Vagina (tissue), 2 donors: ENCODE measurements around the gene TALDO1. TPM values are rescaled to one million over a fixed set of nuclear protein-coding genes. Genes with fewer than 3 reads are reported as not detected.

Experiments
- DNase-seq, 2 donors: peaks; one replicate each; pipeline ENCODE4 v3.0.0-alpha.2; 2017; ENCODE audit errors: extremely low spot score in 2 of 2
- H3K27ac ChIP-seq: fragments of 200-600 bp; sonication (generic); one replicate; pipeline ENCODE4 v1.5.1; 2019
- H3K27me3 ChIP-seq: fragments of 200-600 bp; sonication (generic); one replicate; pipeline ENCODE4 v1.5.1; 2019
- H3K36me3 ChIP-seq, 2 donors: fragments of 200-600 bp; sonication (generic); one replicate each; pipeline ENCODE4 v1.5.1; 2017 to 2019
- H3K4me1 ChIP-seq: fragments of 200-600 bp; sonication (generic); one replicate; pipeline ENCODE4 v1.5.1; 2019
- H3K4me3 ChIP-seq, 2 donors: fragments of 200-600 bp; sonication (generic); 1 replicate in 1 of 2; 2 replicates in 1 of 2; pipeline ENCODE4 v1.5.1; 2016 to 2019
- H3K9me3 ChIP-seq: fragments of 200-600 bp; sonication (generic); one replicate; pipeline ENCODE4 v1.5.1; 2019
- POLR2A ChIP-seq, 2 donors: fragments of 450-650 bp; IDR thresholded peaks; one replicate each; pipeline ENCODE4 v1.6.1; 2017; ENCODE audit warnings: antibody characterized with exemption in 2 of 2, mild to moderate bottlenecking in 2 of 2, moderate library complexity in 2 of 2
- POLR2AphosphoS5 ChIP-seq, 2 donors: sonication (generic); formaldehyde crosslinking; IDR thresholded peaks; one replicate each; pipeline ENCODE4 v1.9.0; 2017; ENCODE audit warnings: antibody characterized with exemption in 2 of 2, mild to moderate bottlenecking in 2 of 2, low read depth in 1 of 2; ENCODE audit not compliant: insufficient read depth in 1 of 2
- intact Hi-C: fragments of 100-400 bp; cut with DNase I; formaldehyde crosslinking; loops from one replicate; pipeline ENCODE4 v1.15.1; 2023
- total RNA-seq: library from RNA; depleted of rRNA; stranded (reverse); fragments of >200 nt; gene quantifications from one replicate; pipeline ENCODE4 v1.2.3, GENCODE V29; 2016
- TF ChIP-seq, protein P1 (sequence below), 3 experiments: fragments of 450-650 bp in 2 of 3; fragments of 200-600 bp in 1 of 3; sonication (generic) in 1 of 3; IDR thresholded peaks; one replicate each; pipeline ENCODE4 v1.5.1; 2017 to 2019; ENCODE audit warnings: antibody characterized with exemption in 3 of 3, mild to moderate bottlenecking in 2 of 3, moderate library complexity in 2 of 3

TALDO1 gene
- total RNA-seq, 1 donor from 2014 or later, result 158 TPM

DNA sequence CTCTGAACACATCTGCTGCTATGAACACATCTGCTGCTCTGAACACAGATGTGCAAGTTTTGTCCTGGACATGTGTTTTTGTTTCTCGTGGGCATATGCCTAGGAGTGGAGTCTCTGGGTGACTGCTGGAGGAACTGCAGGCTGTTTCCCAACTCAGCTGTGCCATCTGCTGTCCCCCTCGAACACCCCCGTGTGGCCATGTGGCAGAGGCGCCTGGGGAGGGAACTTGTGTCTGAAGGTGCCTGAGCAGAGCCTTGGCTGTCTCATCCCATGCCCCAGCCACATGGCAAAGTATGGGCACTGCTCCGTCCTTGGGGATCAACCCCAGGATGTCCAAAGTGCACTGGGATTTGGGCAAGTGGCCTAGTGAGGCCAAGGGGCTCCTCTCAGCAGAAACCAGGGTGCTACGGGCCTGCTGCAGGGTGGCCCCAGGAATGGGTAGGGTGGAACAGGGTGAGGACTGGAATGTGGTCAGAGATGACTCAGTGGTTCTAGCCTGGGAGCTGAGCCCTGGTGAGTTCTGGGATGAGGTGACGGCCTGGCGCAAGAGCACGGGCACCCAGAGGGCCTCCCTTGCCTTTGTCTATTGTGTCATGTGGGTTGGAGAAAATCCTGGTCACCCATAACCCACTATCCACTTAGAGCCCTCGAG is 15.3 kb downstream of the TALDO1 start:
- no peak for DNase-seq
- intact Hi-C loops, result no loop called here
- Histone ChIP-seq H3K4me1 (peaks cover 6% of the 10 kb centered on the region), H3K4me3 (no peak overlapping the region), H3K27ac (peak overlapping the region; percentile 54), H3K27me3 (no peaks in the 10 kb centered on the region), H3K36me3 (peaks cover 0 to 59% of the 10 kb centered on the region in 2 donors), H3K9me3 (no peaks in the 10 kb centered on the region)
- TF ChIP-seq POLR2AphosphoS5 (IDR thresholded peaks at IDR 0.05; ENCODE audit: insufficient read depth in 1 of 2, low read depth in 1 of 2) (no peak), POLR2A (IDR thresholded peaks at IDR 0.05) (no peak)
- TF ChIP-seq, protein P1, sequence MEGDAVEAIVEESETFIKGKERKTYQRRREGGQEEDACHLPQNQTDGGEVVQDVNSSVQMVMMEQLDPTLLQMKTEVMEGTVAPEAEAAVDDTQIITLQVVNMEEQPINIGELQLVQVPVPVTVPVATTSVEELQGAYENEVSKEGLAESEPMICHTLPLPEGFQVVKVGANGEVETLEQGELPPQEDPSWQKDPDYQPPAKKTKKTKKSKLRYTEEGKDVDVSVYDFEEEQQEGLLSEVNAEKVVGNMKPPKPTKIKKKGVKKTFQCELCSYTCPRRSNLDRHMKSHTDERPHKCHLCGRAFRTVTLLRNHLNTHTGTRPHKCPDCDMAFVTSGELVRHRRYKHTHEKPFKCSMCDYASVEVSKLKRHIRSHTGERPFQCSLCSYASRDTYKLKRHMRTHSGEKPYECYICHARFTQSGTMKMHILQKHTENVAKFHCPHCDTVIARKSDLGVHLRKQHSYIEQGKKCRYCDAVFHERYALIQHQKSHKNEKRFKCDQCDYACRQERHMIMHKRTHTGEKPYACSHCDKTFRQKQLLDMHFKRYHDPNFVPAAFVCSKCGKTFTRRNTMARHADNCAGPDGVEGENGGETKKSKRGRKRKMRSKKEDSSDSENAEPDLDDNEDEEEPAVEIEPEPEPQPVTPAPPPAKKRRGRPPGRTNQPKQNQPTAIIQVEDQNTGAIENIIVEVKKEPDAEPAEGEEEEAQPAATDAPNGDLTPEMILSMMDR (IDR thresholded peaks at IDR 0.05), result no peak

DNA sequence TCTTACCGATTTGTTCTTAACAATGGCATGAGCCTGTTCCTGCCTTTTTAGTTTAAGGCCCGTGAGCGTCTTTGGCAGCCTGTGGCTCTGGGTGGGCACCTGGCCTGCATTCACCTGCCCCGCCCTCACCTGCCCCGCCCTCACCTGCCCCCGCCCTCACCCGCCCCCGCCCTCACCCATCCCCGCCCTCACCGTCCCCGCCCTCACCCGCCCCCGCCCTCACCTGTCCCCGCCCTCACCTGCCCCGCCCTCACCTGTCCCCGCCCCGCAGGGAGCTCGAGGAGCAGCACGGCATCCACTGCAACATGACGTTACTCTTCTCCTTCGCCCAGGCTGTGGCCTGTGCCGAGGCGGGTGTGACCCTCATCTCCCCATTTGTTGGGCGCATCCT is 15.8 kb downstream of the TALDO1 start:
- no peaks in the 10 kb centered on the region for H3K27me3 ChIP-seq
- peak overlapping the region; percentile 54 for H3K27ac ChIP-seq
- no peak for DNase-seq
- H3K4me3 ChIP-seq, result no peak overlapping the region
- TF ChIP-seq, protein P1 (IDR thresholded peaks at IDR 0.05), result no peak
- no peak for TF ChIP-seq POLR2A (IDR thresholded peaks at IDR 0.05)
- no peak for TF ChIP-seq POLR2AphosphoS5 (IDR thresholded peaks at IDR 0.05; ENCODE audit: insufficient read depth in 1 of 2, low read depth in 1 of 2)
- H3K4me1 ChIP-seq, result peaks cover 6% of the 10 kb centered on the region
- intact Hi-C loops, result no loop called here
- peaks cover 0 to 53% of the 10 kb centered on the region in 2 donors for H3K36me3 ChIP-seq
- no peaks in the 10 kb centered on the region for H3K9me3 ChIP-seq

DNA sequence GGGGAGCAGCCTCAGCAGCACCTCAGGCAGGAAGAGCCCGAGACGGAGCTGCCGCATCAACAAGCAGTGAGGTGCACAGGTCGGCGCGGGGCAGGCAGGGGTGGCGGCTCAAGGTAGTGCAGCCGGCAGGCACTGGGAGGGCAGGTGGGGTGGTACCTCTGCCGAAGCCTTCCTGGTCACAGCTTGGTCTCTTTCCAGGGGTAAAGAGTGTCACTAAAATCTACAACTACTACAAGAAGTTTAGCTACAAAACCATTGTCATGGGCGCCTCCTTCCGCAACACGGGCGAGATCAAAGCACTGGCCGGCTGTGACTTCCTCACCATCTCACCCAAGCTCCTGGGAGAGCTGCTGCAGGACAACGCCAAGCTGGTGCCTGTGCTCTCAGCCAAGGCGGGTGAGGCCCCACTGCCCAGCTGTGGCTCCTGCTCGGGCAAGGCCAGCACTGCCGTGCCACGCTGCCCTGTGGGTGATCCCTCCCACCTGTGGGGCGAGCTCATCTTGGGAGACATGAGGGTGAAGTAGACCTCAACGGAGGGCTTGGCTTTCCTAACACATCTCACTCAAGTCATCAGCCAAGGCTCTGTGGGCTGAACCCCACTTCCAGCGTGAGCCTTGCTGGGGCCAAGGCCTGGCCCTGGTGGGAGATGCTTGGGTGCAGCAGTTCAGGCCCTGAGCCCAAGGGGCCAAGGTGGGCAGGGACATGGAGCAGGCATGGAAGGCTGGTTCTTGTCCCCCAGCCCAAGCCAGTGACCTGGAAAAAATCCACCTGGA is 16.5 kb downstream of the TALDO1 start:
- Histone ChIP-seq H3K9me3 (no peaks in the 10 kb centered on the region), H3K27ac (no peak overlapping the region), H3K4me1 (peaks cover 6% of the 10 kb centered on the region), H3K4me3 (no peak overlapping the region), H3K36me3 (peaks cover 0 to 52% of the 10 kb centered on the region in 2 donors), H3K27me3 (no peaks in the 10 kb centered on the region)
- TF ChIP-seq POLR2AphosphoS5 (IDR thresholded peaks at IDR 0.05; ENCODE audit: insufficient read depth in 1 of 2, low read depth in 1 of 2), result no peak
- TF ChIP-seq POLR2A (IDR thresholded peaks at IDR 0.05), result no peak
- TF ChIP-seq, protein P1 (IDR thresholded peaks at IDR 0.05), result no peak
- DNase-seq, result peak in 1 of 2 donors; percentile 84
- intact Hi-C loops, result no loop called here

- Histone ChIP-seq H3K36me3 (peaks cover 0 to 45% of the 10 kb centered on the region in 2 donors), H3K4me3 (no peak overlapping the region), H3K4me1 (peaks cover 6% of the 10 kb centered on the region), H3K27me3 (no peaks in the 10 kb centered on the region), H3K27ac (no peak overlapping the region), H3K9me3 (no peaks in the 10 kb centered on the region)
- intact Hi-C loops, result no loop called here
- DNase-seq, result no peak
- TF ChIP-seq POLR2A (IDR thresholded peaks at IDR 0.05) (no peak), POLR2AphosphoS5 (IDR thresholded peaks at IDR 0.05; ENCODE audit: insufficient read depth in 1 of 2, low read depth in 1 of 2) (no peak)
- TF ChIP-seq, protein P1 (IDR thresholded peaks at IDR 0.05), result no peak
Observed at GRCh38 chr11:764322-765024, 17.2 kb downstream of the TALDO1 start.
